B cell (primary cell): ENCODE data around the gene LAMA1. TPM values are rescaled to one million over a fixed set of nuclear protein-coding genes. Genes with fewer than 3 reads are reported as not detected.

Source experiments
- ATAC-seq: fragments of 200-7000 bp; cut with Tn5 transposase; one replicate; pipeline ENCODE4 v1.10.0; 2021; ENCODE audit warnings: low read depth, mild to moderate bottlenecking, moderate number of reproducible peaks, moderate library complexity
- CTCF ChIA-PET: fragments of 350-600 bp; sonication (Branson Sonifier 250); formaldehyde crosslinking; loops from one replicate; lab custom pipeline; 2021; ENCODE audit warnings: antibody characterized with exemption, inconsistent platforms; lab: Charles Lee
- POLR2A ChIA-PET: fragments of 350-600 bp; sonication (Branson Sonifier 250); formaldehyde crosslinking; loops from one replicate; lab custom pipeline; 2021; ENCODE audit warnings: antibody characterized with exemption; lab: Charles Lee
- DNase-seq: peaks from one replicate; pipeline ENCODE4 v3.0.0; 2013
- H2AFZ ChIP-seq: 2 replicates; pipeline ENCODE4 v1.6.1; 2012; ENCODE audit warnings: mild to moderate bottlenecking, low read depth, low read length; ENCODE audit not compliant: insufficient read depth, poor library complexity, severe bottlenecking
- H3K27ac ChIP-seq, 2 donors: 1 replicate in 1 of 2; 2 replicates in 1 of 2; pipeline ENCODE4 v1.5.1; 2012 to 2013; ENCODE audit warnings: low read length in 2 of 2, mild to moderate bottlenecking in 2 of 2, moderate library complexity in 1 of 2
- H3K27me3 ChIP-seq, 4 experiments: fragments of 200-600 bp in 1 of 4; sonication (generic) in 1 of 4; replicated peaks in 1 of 4; 1 replicate in 2 of 4; 2 replicates in 2 of 4; pipeline versions ENCODE4 v1.6.1 to v1.7.0; 2013 to 2016; ENCODE audit warnings: low read length in 3 of 4, mild to moderate bottlenecking in 2 of 4, mixed read lengths in 1 of 4, moderate library complexity in 1 of 4; ENCODE audit not compliant: insufficient read depth in 4 of 4, control insufficient read depth in 3 of 4; ENCODE audit errors: control extremely low read depth in 1 of 4
- H3K36me3 ChIP-seq, 2 experiments: replicated peaks in 1 of 2; 1 replicate in 1 of 2; 2 replicates in 1 of 2; pipeline versions ENCODE4 v1.6.1 to v1.7.1; 2013; ENCODE audit warnings: low read length in 1 of 2; ENCODE audit not compliant: insufficient read depth in 2 of 2, control insufficient read depth in 1 of 2; ENCODE audit errors: control extremely low read depth in 1 of 2, extremely low read depth in 1 of 2
- H3K4me1 ChIP-seq, 2 donors: fragments of 200-600 bp in 1 of 2; sonication (generic) in 1 of 2; 1 replicate in 1 of 2; 2 replicates in 1 of 2; pipeline versions ENCODE4 v1.5.1 to v1.6.1; 2013 to 2017; ENCODE audit warnings: low read length in 2 of 2; ENCODE audit not compliant: control insufficient read depth in 2 of 2, insufficient read depth in 2 of 2
- H3K4me2 ChIP-seq: replicated peaks from 2 replicates; pipeline ENCODE3; 2012; ENCODE audit warnings: mild to moderate bottlenecking, low read depth, low read length; ENCODE audit not compliant: poor library complexity, severe bottlenecking
- H3K4me3 ChIP-seq, 5 experiments: fragments of 200-600 bp in 1 of 5; sonication (generic) in 1 of 5; 1 replicate in 3 of 5; 2 replicates in 2 of 5; pipeline versions ENCODE4 v1.5.1 to v1.7.0; 2011 to 2016; ENCODE audit warnings: low read length in 4 of 5, mild to moderate bottlenecking in 4 of 5, low read depth in 2 of 5, control low read depth in 1 of 5, moderate library complexity in 1 of 5; ENCODE audit not compliant: insufficient read depth in 1 of 5; ENCODE audit errors: control extremely low read depth in 1 of 5, extremely low read depth in 1 of 5
- H3K79me2 ChIP-seq: fragments of 200-600 bp; sonication (generic); one replicate; pipeline ENCODE4 v1.6.0; 2016; ENCODE audit warnings: low read length; ENCODE audit not compliant: control insufficient read depth, insufficient read depth
- H3K9ac ChIP-seq: fragments of 200-600 bp; sonication (generic); 2 replicates; pipeline ENCODE4 v1.6.1; 2017; ENCODE audit warnings: mild to moderate bottlenecking, low read length, moderate library complexity
- H3K9me3 ChIP-seq, 3 donors: one replicate each; pipeline versions ENCODE4 v1.6.1 to v1.7.1; 2013; ENCODE audit warnings: low read length in 2 of 3; ENCODE audit not compliant: control insufficient read depth in 2 of 3, insufficient read depth in 1 of 3; ENCODE audit errors: control extremely low read depth in 1 of 3
- H4K20me1 ChIP-seq: 2 replicates; pipeline ENCODE4 v1.6.0; 2012; ENCODE audit warnings: mild to moderate bottlenecking, low read length; ENCODE audit not compliant: insufficient read depth, control insufficient read depth, poor library complexity, severe bottlenecking
- H3K27ac Mint-ChIP-seq: one replicate; pipeline ENCODE4 v1.8.0; 2021; ENCODE audit warnings: mixed read lengths
- H3K27me3 Mint-ChIP-seq: one replicate; pipeline ENCODE4 v1.8.0; 2021; ENCODE audit warnings: mixed read lengths
- H3K4me1 Mint-ChIP-seq: one replicate; pipeline ENCODE4 v1.8.0; 2021; ENCODE audit warnings: mixed read lengths
- H3K4me3 Mint-ChIP-seq: one replicate; pipeline ENCODE4 v1.8.0; 2021; ENCODE audit warnings: mixed read lengths
- H3K9me3 Mint-ChIP-seq: one replicate; pipeline ENCODE4 v1.8.0; 2022; ENCODE audit warnings: mixed read lengths; ENCODE audit not compliant: insufficient read depth
- EZH2 ChIP-seq: IDR thresholded peaks from 2 replicates; pipeline ENCODE4 v1.6.1; 2012; ENCODE audit warnings: borderline replicate concordance, low read depth, mild to moderate bottlenecking, moderate library complexity, low read length; ENCODE audit not compliant: insufficient read depth, poor library complexity, severe bottlenecking
- WGBS: methylation state at CpG from one replicate; pipeline ENCODE4 v1.1.5; 2013; ENCODE audit warnings: missing lambda C conversion rate; ENCODE audit not compliant: insufficient coverage; 5-methylcytosine and 5-hydroxymethylcytosine counted together
- intact Hi-C: fragments of 100-400 bp; cut with micrococcal nuclease; formaldehyde crosslinking; loops from one replicate; pipeline ENCODE4 v1.10.0; 2022
- polyA plus RNA-seq: library from polyadenylated mRNA; depleted of rRNA; stranded (reverse); fragments of >200 nt; gene quantifications from 2 replicates; pipeline ENCODE4 v1.2.3, GENCODE V29; 2012
- total RNA-seq, 2 donors: library from RNA; stranded (reverse); fragments of 120-200 nt in 1 of 2; gene quantifications; 1 replicate in 1 of 2; 2 replicates in 1 of 2; pipeline versions ENCODE4 v1.2.3 to v1.2.4, GENCODE V29; 2013 to 2022
- TF ChIP-seq, protein P1 (sequence below): fragments of 200-600 bp; IDR thresholded peaks from one replicate; pipeline ENCODE4 v1.8.0; 2022; ENCODE audit warnings: antibody characterized with exemption, mild to moderate bottlenecking

LAMA1 gene
- total and polyA plus RNA-seq, 2 donors (not counting 1 experiment from before 2014, with no cell fraction given), result not detected

GRCh38 chr18:7064346-7064745, 53.3 kb downstream of the LAMA1 start:
- DNase-seq, result no peak
- H3K27me3 ChIP-seq, result no peaks in the 10 kb centered on the region
- no peaks in the 10 kb centered on the region for H3K27me3 Mint-ChIP-seq
- H3K27ac Mint-ChIP-seq, result no peak overlapping the region
- H3K79me2 ChIP-seq, result no peaks in the 10 kb centered on the region
- no peak overlapping the region for H3K9ac ChIP-seq
- no peaks in the 10 kb centered on the region for H3K36me3 ChIP-seq
- peaks cover 0 to 4% (median 0%) of the 10 kb centered on the region in 3 donors for H3K9me3 ChIP-seq
- CTCF ChIA-PET, result no interaction called here
- no peak overlapping the region for H3K4me3 ChIP-seq
- no peaks in the 10 kb centered on the region for H3K9me3 Mint-ChIP-seq
- H2AFZ ChIP-seq, result no peak overlapping the region
- TF ChIP-seq EZH2, result no peak
- TF ChIP-seq, protein P1, sequence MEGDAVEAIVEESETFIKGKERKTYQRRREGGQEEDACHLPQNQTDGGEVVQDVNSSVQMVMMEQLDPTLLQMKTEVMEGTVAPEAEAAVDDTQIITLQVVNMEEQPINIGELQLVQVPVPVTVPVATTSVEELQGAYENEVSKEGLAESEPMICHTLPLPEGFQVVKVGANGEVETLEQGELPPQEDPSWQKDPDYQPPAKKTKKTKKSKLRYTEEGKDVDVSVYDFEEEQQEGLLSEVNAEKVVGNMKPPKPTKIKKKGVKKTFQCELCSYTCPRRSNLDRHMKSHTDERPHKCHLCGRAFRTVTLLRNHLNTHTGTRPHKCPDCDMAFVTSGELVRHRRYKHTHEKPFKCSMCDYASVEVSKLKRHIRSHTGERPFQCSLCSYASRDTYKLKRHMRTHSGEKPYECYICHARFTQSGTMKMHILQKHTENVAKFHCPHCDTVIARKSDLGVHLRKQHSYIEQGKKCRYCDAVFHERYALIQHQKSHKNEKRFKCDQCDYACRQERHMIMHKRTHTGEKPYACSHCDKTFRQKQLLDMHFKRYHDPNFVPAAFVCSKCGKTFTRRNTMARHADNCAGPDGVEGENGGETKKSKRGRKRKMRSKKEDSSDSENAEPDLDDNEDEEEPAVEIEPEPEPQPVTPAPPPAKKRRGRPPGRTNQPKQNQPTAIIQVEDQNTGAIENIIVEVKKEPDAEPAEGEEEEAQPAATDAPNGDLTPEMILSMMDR, result no peak
- H3K4me3 Mint-ChIP-seq, result no peak overlapping the region
- ATAC-seq, result no peak
- H3K4me1 ChIP-seq, result no peaks in the 10 kb centered on the region
- POLR2A ChIA-PET, result no interaction called here
- 90% methylated on average over 2 of the region's 3 CpGs for WGBS
- no peak overlapping the region for H3K4me2 ChIP-seq
- H3K4me1 Mint-ChIP-seq, result no peaks in the 10 kb centered on the region
- H4K20me1 ChIP-seq, result no peaks in the 10 kb centered on the region
- no peak overlapping the region for H3K27ac ChIP-seq
- intact Hi-C loops, result no loop called here

DNA sequence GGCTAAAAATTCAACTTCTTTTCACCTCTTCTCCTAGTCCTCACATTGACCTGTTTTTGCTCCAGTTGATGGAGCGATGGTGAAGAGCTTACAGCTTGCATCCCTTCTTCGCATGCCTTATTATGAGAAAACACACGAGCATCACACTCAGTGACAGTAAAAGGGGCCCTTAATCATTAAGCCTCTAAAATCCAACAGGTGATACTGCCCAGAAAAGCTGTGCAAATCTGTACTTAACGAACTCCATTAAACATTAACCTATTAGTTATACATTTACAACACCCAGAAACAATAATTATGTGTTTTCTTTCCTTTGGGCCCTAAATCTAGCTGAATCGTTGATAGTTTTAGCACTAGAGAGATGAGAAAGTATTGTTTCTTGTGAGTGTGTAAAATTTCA, 54.8 kb downstream of the LAMA1 start:
- H3K9me3 ChIP-seq, result peaks cover 0 to 4% (median 0%) of the 10 kb centered on the region in 3 donors
- H3K9ac ChIP-seq, result no peak overlapping the region
- no peaks in the 10 kb centered on the region for H3K4me1 ChIP-seq
- no peak overlapping the region for H3K4me3 ChIP-seq
- CTCF ChIA-PET, result no interaction called here
- H3K27ac ChIP-seq, result no peak overlapping the region
- Mint-ChIP-seq H3K9me3 (no peaks in the 10 kb centered on the region), H3K4me3 (no peak overlapping the region), H3K27ac (no peak overlapping the region), H3K4me1 (no peaks in the 10 kb centered on the region), H3K27me3 (no peaks in the 10 kb centered on the region)
- TF ChIP-seq, protein P1, result no peak
- no peak for TF ChIP-seq EZH2
- no peak overlapping the region for H2AFZ ChIP-seq
- intact Hi-C loops, result no loop called here
- H3K79me2 ChIP-seq, result no peaks in the 10 kb centered on the region
- POLR2A ChIA-PET, result no interaction called here
- ATAC-seq, result no peak
- H4K20me1 ChIP-seq, result no peaks in the 10 kb centered on the region
- DNase-seq, result no peak
- no peaks in the 10 kb centered on the region for H3K36me3 ChIP-seq
- H3K4me2 ChIP-seq, result no peak overlapping the region
- 97% methylated on average over 3 of the region's 5 CpGs for WGBS
- no peaks in the 10 kb centered on the region for H3K27me3 ChIP-seq
